Measurements from ENCODE around the gene ZFP69B. TPM values are rescaled to one million over a fixed set of nuclear protein-coding genes. Genes with fewer than 3 reads are reported as not detected.

Gene ZFP69B
- polyA plus RNA-seq (1.1 to 1.9 TPM (median 1.7 TPM) in 3 replicates), polyA minus RNA-seq (0.99 to 2.8 TPM in 2 of 3 replicates, not detected in the other)
- 0.91 TPM for polyA plus RNA-seq (2011; ENCODE audit: low read depth)
- polyA plus RNA-seq (2011; cell fraction: cytosol; rRNA removed): 1.0 and 1.3 TPM in 2 replicates
- polyA plus RNA-seq (2011; cell fraction: nucleus; rRNA removed): 1.5 and 1.7 TPM in 2 replicates
- 0.87 and 1.7 TPM in 2 replicates for polyA plus RNA-seq (2012; ENCODE audit: low replicate concordance)
- polyA minus RNA-seq (2011; cell fraction: cytosol; rRNA and poly(A)+ RNA removed): 0.96 TPM
- polyA minus RNA-seq (2011; cell fraction: nucleus; rRNA and poly(A)+ RNA removed): 1.1 and 2.0 TPM in 2 replicates

GRCh38 chr1:40449684-40450494, at the start of gene ZFP69B:
TSS of gene ZFP69B (plus strand) at chr1:40450476. CDS start at chr1:40450962, 486 bp downstream.
- Histone ChIP-seq H3K27ac (ENCODE audit: control insufficient read depth, insufficient read depth, low read length) (peak within 1 kb of the TSS; percentile 48), H3K9ac (ENCODE audit: control insufficient read depth, extremely low read depth, insufficient read depth, low read length) (peak within 1 kb of the TSS; percentile 82), H3K9me3 (ENCODE audit: control insufficient read depth, low read depth, low read length) (peaks cover 3% of the 10 kb centered on the region), H4K20me1 (ENCODE audit: control insufficient read depth, extremely low read depth, insufficient read depth, low read length) (no peaks in the 10 kb centered on the region), H3K4me3 (ENCODE audit: control insufficient read depth in 2 of 3, extremely low read depth in 1 of 3, insufficient read depth in 2 of 3, low read depth in 1 of 3, low read length in 3 of 3) (peak within 1 kb of the TSS; percentile 61 to 82 (median 66)), H3K36me3 (ENCODE audit: control insufficient read depth in 2 of 2, extremely low read depth in 1 of 2, insufficient read depth in 2 of 2, low read length in 2 of 2) (no peaks in the 10 kb centered on the region), H3K9me1 (ENCODE audit: control insufficient read depth, extremely low read depth, insufficient read depth, low read length) (no peaks in the 10 kb centered on the region), H3K27me3 (ENCODE audit: control insufficient read depth, extremely low read depth, insufficient read depth, low read length) (no peaks in the 10 kb centered on the region), H2AFZ (ENCODE audit: control insufficient read depth, low read length) (peak within 1 kb of the TSS; percentile 91), H3K4me2 (ENCODE audit: control insufficient read depth, extremely low read depth, insufficient read depth, low read depth, low read length) (peak within 1 kb of the TSS; percentile 88), H3K79me2 (ENCODE audit: control insufficient read depth, insufficient read depth, low read length) (no peaks in the 10 kb centered on the region), H3K4me1 (ENCODE audit: control insufficient read depth, extremely low read depth, insufficient read depth, low read length) (peaks cover 13% of the 10 kb centered on the region)
- FAIRE-seq (no peak), DNase-seq (ENCODE audit: low read depth, low spot score) (peak; percentile 33)
- dilution Hi-C loops (cut with MboI; ENCODE audit: extremely low pct_ligation_motif_present, low sequenced_read_pairs): no loop called here
- TF ChIP-seq EZH2 (IDR thresholded peaks at IDR 0.05; ENCODE audit: low read length) (no peak), CTCF (optimal IDR thresholded peaks at IDR 0.05 in 1 of 3, IDR thresholded peaks at IDR 0.05 in 1 of 3, conservative IDR thresholded peaks at IDR 0.05 in 1 of 3; ENCODE audit: extremely low read depth in 1 of 3, insufficient read depth in 2 of 3, low read length in 3 of 3) (peak in 1 of 3 experiments; percentile 4)

GRCh38 chr1:40401473-40402201, 48.6 kb upstream of the ZFP69B start:
- no peaks in the 10 kb centered on the region for H3K4me1 ChIP-seq (ENCODE audit: control insufficient read depth, extremely low read depth, insufficient read depth, low read length)
- dilution Hi-C loops (cut with MboI; ENCODE audit: extremely low pct_ligation_motif_present, low sequenced_read_pairs): no loop called here
- H3K9me3 ChIP-seq (ENCODE audit: control insufficient read depth, low read depth, low read length): no peaks in the 10 kb centered on the region
- H3K4me3 ChIP-seq (ENCODE audit: control insufficient read depth in 2 of 3, extremely low read depth in 1 of 3, insufficient read depth in 2 of 3, low read depth in 1 of 3, low read length in 3 of 3): no peak overlapping the region
- FAIRE-seq (no peak), DNase-seq (ENCODE audit: low read depth, low spot score) (no peak)
- no peaks in the 10 kb centered on the region for H3K27me3 ChIP-seq (ENCODE audit: control insufficient read depth, extremely low read depth, insufficient read depth, low read length)
- H3K9ac ChIP-seq (ENCODE audit: control insufficient read depth, extremely low read depth, insufficient read depth, low read length): no peak overlapping the region
- no peak overlapping the region for H3K4me2 ChIP-seq (ENCODE audit: control insufficient read depth, extremely low read depth, insufficient read depth, low read depth, low read length)
- TF ChIP-seq EZH2 (IDR thresholded peaks at IDR 0.05; ENCODE audit: low read length): no peak
- no peak for TF ChIP-seq CTCF (optimal IDR thresholded peaks at IDR 0.05 in 1 of 3, IDR thresholded peaks at IDR 0.05 in 1 of 3, conservative IDR thresholded peaks at IDR 0.05 in 1 of 3; ENCODE audit: extremely low read depth in 1 of 3, insufficient read depth in 2 of 3, low read length in 3 of 3)
- H2AFZ ChIP-seq (ENCODE audit: control insufficient read depth, low read length): no peak overlapping the region
- H3K27ac ChIP-seq (ENCODE audit: control insufficient read depth, insufficient read depth, low read length): no peak overlapping the region
- no peaks in the 10 kb centered on the region for H4K20me1 ChIP-seq (ENCODE audit: control insufficient read depth, extremely low read depth, insufficient read depth, low read length)
- no peaks in the 10 kb centered on the region for H3K9me1 ChIP-seq (ENCODE audit: control insufficient read depth, extremely low read depth, insufficient read depth, low read length)
- peaks cover 7% of the 10 kb centered on the region for H3K79me2 ChIP-seq (ENCODE audit: control insufficient read depth, insufficient read depth, low read length)
- H3K36me3 ChIP-seq (ENCODE audit: control insufficient read depth in 2 of 2, extremely low read depth in 1 of 2, insufficient read depth in 2 of 2, low read length in 2 of 2): no peaks in the 10 kb centered on the region

Measured in keratinocyte (primary cell).